Ovary (tissue), 9 donors: ENCODE results near the gene SLC37A2. TPM values are rescaled to one million over a fixed set of nuclear protein-coding genes. Genes with fewer than 3 reads are reported as not detected.
"Not testable (repeated sequence)": the region's sequence is repeated elsewhere in the genome, so short reads cannot be mapped to it uniquely, and the experiment has no call there.

Source experiments
- DNase-seq, 5 donors: peaks; one replicate each; pipeline ENCODE4 v3.0.0-alpha.2; 2019 to 2020
- H3K27ac ChIP-seq, 2 donors: fragments of 200-600 bp; one replicate each; pipeline versions ENCODE4 v1.5.1 to v1.8.0; 2019 to 2022
- H3K27me3 ChIP-seq: fragments of 200-600 bp; one replicate; pipeline ENCODE4 v1.8.0; 2022
- H3K36me3 ChIP-seq: fragments of 200-600 bp; sonication (generic); one replicate; pipeline ENCODE4 v1.5.1; 2019
- H3K4me1 ChIP-seq: one replicate; pipeline ENCODE4 v1.8.1; 2013; ENCODE audit warnings: mild to moderate bottlenecking, moderate library complexity; ENCODE audit not compliant: insufficient read depth
- H3K4me3 ChIP-seq: fragments of 200-600 bp; sonication (generic); one replicate; pipeline ENCODE4 v1.5.1; 2017
- H3K9me3 ChIP-seq, 2 donors: fragments of 200-600 bp in 1 of 2; sonication (generic) in 1 of 2; one replicate each; pipeline versions ENCODE4 v1.5.1 to v1.8.1; 2013 to 2019; ENCODE audit warnings: mild to moderate bottlenecking in 1 of 2, moderate library complexity in 1 of 2
- CTCF ChIP-seq, 3 donors: fragments of 450-650 bp in 2 of 3; fragments of 200-600 bp in 1 of 3; IDR thresholded peaks; one replicate each; pipeline versions ENCODE4 v1.5.1 to v1.8.0; 2016 to 2022; ENCODE audit warnings: antibody characterized with exemption in 3 of 3, mild to moderate bottlenecking in 1 of 3
- EP300 ChIP-seq: sonication (generic); formaldehyde crosslinking; IDR thresholded peaks from one replicate; pipeline ENCODE4 v1.6.1; 2017; ENCODE audit warnings: antibody characterized with exemption
- POLR2A ChIP-seq: fragments of 450-650 bp; IDR thresholded peaks from one replicate; pipeline ENCODE4 v1.6.1; 2017; ENCODE audit warnings: antibody characterized with exemption, mild to moderate bottlenecking, moderate library complexity
- WGBS, 3 donors: extraction: QIAGEN DNeasy Blood & Tissue Kit in 1 of 3; methylation state at CpG; one replicate each; pipeline versions ENCODE4 v1.1.5 to v1.1.7; 2013 to 2017; 5-methylcytosine and 5-hydroxymethylcytosine counted together
- intact Hi-C, 4 donors: fragments of 100-400 bp; cut with DNase I; formaldehyde crosslinking; loops; one replicate each; pipeline versions ENCODE4 v1.11.0 to v1.15.1; 2022 to 2023
- polyA plus RNA-seq, 2 donors: library from polyadenylated mRNA; stranded (reverse); fragments of 200-250 nt in 1 of 2; fragments of 350-450 nt in 1 of 2; fragmentation: Illumina TruSeq in 1 of 2; extraction: RNeasy Lipid Tissue Mini Kit (QIAGEN cat#74804) in 1 of 2; gene quantifications; one replicate each; pipeline ENCODE4 v1.2.3, GENCODE V29; 2013 to 2014
- total RNA-seq, 7 donors: library from RNA; depleted of rRNA in 2 of 7; stranded (reverse); fragments of >200 nt in 2 of 7; fragmentation: NEBNext Ultra II Directional in 3 of 7; extraction: Animal tissue kit (Norgen Biotek cat#: 25700) in 3 of 7; gene quantifications; one replicate each; pipeline versions ENCODE4 v1.1.0 to v1.2.4, GENCODE V29; 2016 to 2023
- donor health status: DM: no; HTN: no; CAD: no; lungs with moderate emphysema.
- donor health status: DM: no; HTN: no; CAD: no.
- donor health status: Bipolar disorder and iron deficiency.
- donor health status: DM: yes; HTN: yes; CAD: no.
- donor health status: DM: no; HTN: no; CAD: no.
- donor health status: DM: yes; HTN: yes; CAD: no.

Gene SLC37A2
- total and polyA plus RNA-seq, 9 donors = 0.93 to 7.9 (median 2.2) TPM

GRCh38 chr11:125025968-125026367, 37.1 kb upstream of the SLC37A2 start:
- Histone ChIP-seq H3K36me3 (no peaks in the 10 kb centered on the region), H3K4me1 (no peaks in the 10 kb centered on the region), H3K9me3 (no peaks in the 10 kb centered on the region), H3K27ac (no peak overlapping the region), H3K27me3 (no peaks in the 10 kb centered on the region), H3K4me3 (no peak overlapping the region)
- intact Hi-C loops = no loop called here
- DNase-seq = no peak
- no peak for TF ChIP-seq CTCF (IDR thresholded peaks at IDR 0.05)
- TF ChIP-seq POLR2A = no peak
- no peak for TF ChIP-seq EP300
- WGBS, 3 donors = 84 to 89% (median 88%) methylated on average over 2 of the region's 2 CpGs

GRCh38 chr11:125029431-125029830, 33.7 kb upstream of the SLC37A2 start:
- H3K36me3 ChIP-seq, H3K9me3 ChIP-seq, H3K4me1 ChIP-seq, intact Hi-C loops, DNase-seq, H3K27ac ChIP-seq, H3K27me3 ChIP-seq, H3K4me3 ChIP-seq: not testable (repeated sequence)
- WGBS, 3 donors = 87 to 97% (median 88%) methylated on average over 1 of the region's 1 CpG

- no peak for TF ChIP-seq CTCF (IDR thresholded peaks at IDR 0.05)
- no peak for TF ChIP-seq EP300
- TF ChIP-seq POLR2A = no peak
- intact Hi-C loops = no loop called here
Observed at GRCh38 chr11:125036933-125037332, 26.2 kb upstream of the SLC37A2 start.

GRCh38 chr11:125049164-125049792, 13.8 kb upstream of the SLC37A2 start:
- H3K27me3 ChIP-seq = no peaks in the 10 kb centered on the region
- no peaks in the 10 kb centered on the region for H3K4me1 ChIP-seq
- no peak overlapping the region for H3K27ac ChIP-seq
- DNase-seq = no peak
- H3K9me3 ChIP-seq = no peaks in the 10 kb centered on the region
- TF ChIP-seq EP300 (no peak), CTCF (IDR thresholded peaks at IDR 0.05) (no peak), POLR2A (no peak)
- no peaks in the 10 kb centered on the region for H3K36me3 ChIP-seq
- no peak overlapping the region for H3K4me3 ChIP-seq
- intact Hi-C loops = no loop called here
- WGBS, 3 donors = 86 to 94% (median 91%) methylated on average over 4 of the region's 4 CpGs

More at GRCh38 chr11:125036933-125037332, 26.2 kb upstream of the SLC37A2 start:
- Histone ChIP-seq H3K4me3 (no peak overlapping the region), H3K9me3 (peaks cover 0 to 3% of the 10 kb centered on the region in 2 donors), H3K36me3 (no peaks in the 10 kb centered on the region), H3K27ac (no peak overlapping the region), H3K4me1 (no peaks in the 10 kb centered on the region), H3K27me3 (no peaks in the 10 kb centered on the region)
- DNase-seq = no peak
- WGBS, 3 donors = 78 to 95% (median 94%) methylated on average over 1 of the region's 1 CpG

- Histone ChIP-seq H3K27ac (no peak overlapping the region), H3K4me1 (no peaks in the 10 kb centered on the region), H3K27me3 (no peaks in the 10 kb centered on the region), H3K9me3 (no peaks in the 10 kb centered on the region), H3K36me3 (no peaks in the 10 kb centered on the region), H3K4me3 (no peak overlapping the region)
- intact Hi-C loops = no loop called here
- TF ChIP-seq CTCF (IDR thresholded peaks at IDR 0.05) = no peak
- no peak for TF ChIP-seq POLR2A
- no peak for TF ChIP-seq EP300
- DNase-seq = no peak
Observed at GRCh38 chr11:125052047-125052446, 11.1 kb upstream of the SLC37A2 start.
